Thyroid gland (tissue), 4 donors: ENCODE data around the gene CRIM1.

Experiments used
- CTCF ChIP-seq, 6 experiments: fragments of 200-600 bp in 3 of 6; fragments of 450-650 bp in 3 of 6; sonication (generic) in 3 of 6; IDR thresholded peaks; one replicate each; pipeline ENCODE4 v1.5.1; 2016 to 2019; ENCODE audit warnings: antibody characterized with exemption in 6 of 6, mild to moderate bottlenecking in 2 of 6, inconsistent platforms in 1 of 6, moderate library complexity in 1 of 6
- POLR2A ChIP-seq, 2 donors: fragments of 450-650 bp; IDR thresholded peaks; one replicate each; pipeline ENCODE4 v1.6.1; 2017; ENCODE audit warnings: antibody characterized with exemption in 2 of 2, mild to moderate bottlenecking in 2 of 2, moderate library complexity in 1 of 2

- no peak for TF ChIP-seq CTCF (IDR thresholded peaks at IDR 0.05)
- no peak for TF ChIP-seq POLR2A (IDR thresholded peaks at IDR 0.05)
These were observed 85.6 kb downstream of the CRIM1 start for GRCh38 chr2:36441065-36441625.
